ENCODE results near the gene KATNB1.
"Not testable (repeated sequence)": the region's sequence is repeated elsewhere in the genome, so short reads cannot be mapped to it uniquely, and the experiment has no call there.

KATNB1 gene

DNA sequence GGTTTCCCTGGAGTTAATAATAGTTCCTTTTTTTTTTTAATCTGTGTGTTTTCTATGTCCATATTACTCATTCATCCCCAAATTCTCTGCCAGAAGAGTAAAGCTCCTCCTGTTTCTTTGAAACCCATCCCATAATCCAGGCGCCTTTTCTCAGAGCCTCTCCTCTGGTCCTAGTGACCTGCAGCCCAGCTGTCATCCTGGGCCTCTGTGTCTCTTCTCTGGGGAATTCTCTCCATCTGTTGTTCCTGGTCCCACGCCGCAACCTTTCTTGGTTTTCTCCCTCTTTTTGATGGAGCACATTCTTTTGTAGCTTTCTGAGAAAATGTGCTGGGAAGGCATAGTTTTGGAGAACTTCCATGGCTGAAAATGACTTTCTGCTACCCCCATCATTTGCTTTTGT lies 10.2 kb downstream of the KATNB1 start:
- no peaks in the 10 kb centered on the region for H3K9me3 Mint-ChIP-seq
- H3K4me3 Mint-ChIP-seq: no peak overlapping the region
- peak overlapping the region; percentile 9 to 17 for H3K27ac Mint-ChIP-seq
- no peaks in the 10 kb centered on the region for H3K27me3 Mint-ChIP-seq
- H3K36me3 Mint-ChIP-seq (ENCODE audit: insufficient read depth): peaks cover 14% of the 10 kb centered on the region
- ATAC-seq (replicated peaks) (no peak), DNase-seq (no peak)
- peaks cover 3 to 7% of the 10 kb centered on the region in 2 donors for H3K4me1 Mint-ChIP-seq (ENCODE audit: low read depth in 2 of 2)

DNA sequence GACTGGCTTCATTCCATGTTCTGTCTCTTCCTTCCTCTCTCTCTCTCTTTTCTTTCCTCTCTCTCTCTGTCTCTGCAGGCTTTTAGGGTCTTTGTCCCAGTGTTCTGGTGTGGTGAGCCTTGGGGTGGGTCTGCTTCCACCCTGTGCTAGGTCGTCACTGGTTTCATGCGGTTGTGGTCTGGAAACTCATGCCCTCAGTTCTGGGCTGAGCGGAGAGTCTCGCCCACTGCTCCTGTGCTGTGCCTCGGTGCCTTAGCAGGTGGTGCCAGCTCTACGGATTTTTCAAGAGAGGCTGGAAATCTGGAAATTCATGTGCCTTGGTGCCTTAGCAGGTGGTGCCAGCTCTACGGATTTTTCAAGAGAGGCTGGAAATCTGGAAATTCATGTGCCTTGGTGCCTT lies 10.7 kb downstream of the KATNB1 start:
- H3K27ac Mint-ChIP-seq: peak overlapping the region in 1 of 2 donors; percentile 17
- ATAC-seq (replicated peaks); DNase-seq; H3K27me3 Mint-ChIP-seq; H3K9me3 Mint-ChIP-seq; H3K4me3 Mint-ChIP-seq: not testable (repeated sequence)
- H3K36me3 Mint-ChIP-seq (ENCODE audit: insufficient read depth): peaks cover 14% of the 10 kb centered on the region
- H3K4me1 Mint-ChIP-seq (ENCODE audit: low read depth in 2 of 2): peaks cover 8 to 11% of the 10 kb centered on the region in 2 donors

DNA sequence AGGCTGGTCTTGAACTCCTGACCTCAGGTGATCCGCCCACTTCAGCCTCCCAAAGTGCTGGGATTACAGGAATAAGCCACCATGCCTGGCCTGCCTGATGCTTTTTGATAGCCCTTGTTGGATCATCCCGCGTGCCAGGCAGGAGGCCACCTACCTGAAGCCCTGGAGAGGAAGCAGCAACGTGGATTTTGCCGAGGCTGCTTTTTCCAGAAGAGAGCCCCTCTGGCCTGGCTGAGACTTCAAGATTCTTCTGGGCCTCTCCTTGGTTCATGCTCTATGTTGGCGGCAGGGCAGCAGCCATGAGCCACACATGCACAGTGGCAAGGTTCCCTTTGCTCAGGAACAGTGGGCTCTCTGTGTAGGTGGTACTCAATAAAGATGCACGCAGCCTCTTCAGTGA lies 11.5 kb downstream of the KATNB1 start:
- H3K4me1 Mint-ChIP-seq (ENCODE audit: low read depth in 2 of 2): peaks cover 8 to 12% of the 10 kb centered on the region in 2 donors
- no peak overlapping the region for H3K4me3 Mint-ChIP-seq
- H3K36me3 Mint-ChIP-seq (ENCODE audit: insufficient read depth): peaks cover 14% of the 10 kb centered on the region
- ATAC-seq (replicated peaks) (no peak), DNase-seq (no peak)
- H3K27me3 Mint-ChIP-seq: no peaks in the 10 kb centered on the region
- no peaks in the 10 kb centered on the region for H3K9me3 Mint-ChIP-seq
- no peak overlapping the region for H3K27ac Mint-ChIP-seq

DNA sequence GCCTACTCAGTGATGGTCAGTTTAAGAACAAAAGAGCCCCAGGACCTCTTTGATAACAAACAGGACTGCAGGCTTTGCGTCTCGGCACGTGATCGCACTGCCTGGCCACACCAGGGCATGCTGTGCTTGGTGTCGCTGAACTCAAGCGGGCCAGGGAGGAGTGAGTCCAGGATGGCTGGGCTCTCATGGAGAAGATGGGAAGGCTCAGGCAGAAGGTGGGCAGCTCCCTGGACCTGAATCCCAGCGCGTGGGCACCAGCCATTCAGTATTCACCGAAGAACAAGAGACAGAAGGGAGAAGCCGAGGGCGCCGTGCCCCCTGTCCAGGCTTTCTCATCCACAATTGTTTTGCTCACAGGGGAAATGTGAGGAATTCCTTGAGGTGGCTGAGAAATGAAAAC lies 11.9 kb downstream of the KATNB1 start:
- no peaks in the 10 kb centered on the region for H3K27me3 Mint-ChIP-seq
- H3K4me1 Mint-ChIP-seq (ENCODE audit: low read depth in 2 of 2): peaks cover 8 to 12% of the 10 kb centered on the region in 2 donors
- no peak overlapping the region for H3K4me3 Mint-ChIP-seq
- H3K27ac Mint-ChIP-seq: no peak overlapping the region
- peaks cover 16% of the 10 kb centered on the region for H3K36me3 Mint-ChIP-seq (ENCODE audit: insufficient read depth)
- ATAC-seq (replicated peaks) (no peak), DNase-seq (no peak)
- no peaks in the 10 kb centered on the region for H3K9me3 Mint-ChIP-seq

DNA sequence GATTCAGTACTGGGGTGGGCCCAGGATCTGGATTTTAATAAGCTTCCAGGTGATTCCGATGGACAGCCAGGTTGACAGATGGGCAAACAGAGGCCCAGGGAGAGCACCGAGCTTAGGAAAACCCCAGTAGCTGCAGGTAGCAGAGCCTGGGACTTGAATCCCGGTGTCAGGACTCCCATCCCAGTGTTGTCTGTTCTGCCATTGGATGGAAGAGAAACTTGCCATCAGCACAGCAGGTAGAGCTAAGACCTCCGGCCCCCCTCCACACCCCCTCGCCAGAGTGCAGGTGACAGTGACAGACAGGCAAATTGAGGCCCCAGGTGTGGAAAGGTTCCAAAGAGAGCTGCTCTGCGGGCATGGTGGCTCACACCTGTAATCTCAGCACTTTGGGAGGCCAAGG lies 12.4 kb downstream of the KATNB1 start:
- no peak overlapping the region for H3K4me3 Mint-ChIP-seq
- DNase-seq: no peak
- peaks cover 8 to 12% of the 10 kb centered on the region in 2 donors for H3K4me1 Mint-ChIP-seq (ENCODE audit: low read depth in 2 of 2)
- H3K27ac Mint-ChIP-seq: no peak overlapping the region
- H3K27me3 Mint-ChIP-seq: no peaks in the 10 kb centered on the region
- H3K9me3 Mint-ChIP-seq: no peaks in the 10 kb centered on the region
- H3K36me3 Mint-ChIP-seq (ENCODE audit: insufficient read depth): peaks cover 14% of the 10 kb centered on the region
- no peak for ATAC-seq (replicated peaks)

DNA sequence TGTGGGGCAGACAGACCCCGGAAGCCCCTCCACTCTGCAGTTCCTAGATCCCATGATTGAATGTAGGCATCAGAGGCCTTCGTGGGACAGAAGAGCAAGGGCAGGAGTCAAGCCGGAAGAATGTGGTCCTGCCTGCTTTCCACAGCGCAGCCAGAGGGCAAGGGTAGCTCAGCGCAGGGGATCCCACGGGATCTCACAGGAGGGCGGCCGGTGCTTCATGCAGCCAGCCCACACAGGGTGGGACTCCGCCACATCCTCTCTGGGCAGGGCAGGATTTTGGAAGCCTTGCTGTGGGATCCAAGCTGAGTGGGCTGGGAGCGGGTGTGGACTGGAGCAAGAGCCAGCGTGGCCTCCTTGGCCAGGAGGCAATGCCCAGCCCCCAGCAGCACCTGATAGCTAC lies 13.0 kb downstream of the KATNB1 start:
- Mint-ChIP-seq H3K27ac (no peak overlapping the region), H3K4me1 (ENCODE audit: low read depth in 2 of 2) (peaks cover 8 to 12% of the 10 kb centered on the region in 2 donors), H3K36me3 (ENCODE audit: insufficient read depth) (peaks cover 10% of the 10 kb centered on the region), H3K9me3 (no peaks in the 10 kb centered on the region), H3K27me3 (no peaks in the 10 kb centered on the region), H3K4me3 (no peak overlapping the region)
- ATAC-seq (replicated peaks): no peak
- DNase-seq: no peak

DNA sequence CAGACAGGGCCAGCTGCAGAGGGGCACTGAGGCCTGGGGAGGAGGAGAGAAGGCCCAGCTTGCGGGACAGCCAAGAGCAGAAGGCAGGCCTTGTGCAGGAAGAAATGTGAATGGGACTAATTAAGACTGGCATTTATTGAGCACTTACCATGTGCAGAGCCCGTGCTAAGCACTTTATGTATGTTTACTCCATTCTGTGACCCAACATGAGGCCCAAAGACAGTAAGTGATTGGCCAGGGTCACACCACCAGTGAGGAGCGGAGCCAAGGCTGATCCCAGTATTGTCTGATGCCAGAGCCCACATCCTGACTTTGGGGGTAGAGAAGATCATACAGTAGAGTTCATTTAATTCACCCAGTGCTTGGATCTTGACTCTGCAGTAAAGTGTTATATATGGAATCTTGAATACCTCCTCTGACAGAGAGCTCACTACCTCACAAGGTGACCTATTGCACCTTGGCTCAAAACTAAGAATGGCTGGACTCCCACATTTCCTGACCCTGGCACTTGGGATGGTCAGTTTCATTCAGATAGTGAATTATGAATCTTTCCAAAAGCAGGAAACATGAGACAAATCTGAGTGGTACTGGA lies 13.6 kb downstream of the KATNB1 start:
- no peaks in the 10 kb centered on the region for H3K9me3 Mint-ChIP-seq
- H3K36me3 Mint-ChIP-seq (ENCODE audit: insufficient read depth): peaks cover 6% of the 10 kb centered on the region
- DNase-seq (no peak), ATAC-seq (replicated peaks) (no peak)
- H3K27me3 Mint-ChIP-seq: no peaks in the 10 kb centered on the region
- H3K4me3 Mint-ChIP-seq: no peak overlapping the region
- H3K27ac Mint-ChIP-seq: peak overlapping the region in 1 of 2 donors; percentile 1
- H3K4me1 Mint-ChIP-seq (ENCODE audit: low read depth in 2 of 2): peaks cover 8 to 12% of the 10 kb centered on the region in 2 donors

DNA sequence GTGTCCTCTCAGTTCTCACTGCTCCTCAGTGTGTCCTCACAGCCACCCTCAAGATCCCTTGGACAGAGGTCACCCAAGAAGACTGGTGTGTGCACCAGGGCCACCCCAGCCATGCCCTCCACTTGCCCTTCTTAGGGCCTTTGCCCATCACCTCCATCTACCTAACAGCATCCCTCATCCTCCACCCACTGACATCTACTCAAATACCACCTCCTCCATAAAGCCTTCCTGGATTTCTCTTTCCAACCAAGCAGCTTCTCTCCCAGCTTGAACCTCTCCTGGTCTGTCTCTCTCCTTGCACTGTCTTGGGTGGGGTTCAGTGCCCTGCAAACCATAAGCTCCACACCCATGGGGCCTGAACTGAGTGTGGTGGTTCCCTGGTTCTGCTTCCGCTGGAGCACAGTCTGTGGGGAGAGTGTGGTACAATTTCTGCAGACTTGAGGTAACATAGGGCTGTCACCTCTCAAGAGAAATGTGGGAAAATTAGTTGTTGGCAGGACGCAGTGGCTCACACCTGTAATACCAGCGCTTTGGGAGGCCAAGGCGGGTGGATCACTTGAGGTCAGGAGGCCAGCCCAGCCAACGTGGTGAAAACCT lies 14.4 kb downstream of the KATNB1 start:
- Mint-ChIP-seq H3K27ac (peak overlapping the region; percentile 1 to 59), H3K9me3 (no peaks in the 10 kb centered on the region), H3K4me1 (ENCODE audit: low read depth in 2 of 2) (peaks cover 8 to 12% of the 10 kb centered on the region in 2 donors), H3K4me3 (peak overlapping the region in 1 of 2 donors; percentile 22), H3K36me3 (ENCODE audit: insufficient read depth) (peaks cover 6% of the 10 kb centered on the region), H3K27me3 (no peaks in the 10 kb centered on the region)
- ATAC-seq (replicated peaks) (peak; percentile 59), DNase-seq (no peak)

DNA sequence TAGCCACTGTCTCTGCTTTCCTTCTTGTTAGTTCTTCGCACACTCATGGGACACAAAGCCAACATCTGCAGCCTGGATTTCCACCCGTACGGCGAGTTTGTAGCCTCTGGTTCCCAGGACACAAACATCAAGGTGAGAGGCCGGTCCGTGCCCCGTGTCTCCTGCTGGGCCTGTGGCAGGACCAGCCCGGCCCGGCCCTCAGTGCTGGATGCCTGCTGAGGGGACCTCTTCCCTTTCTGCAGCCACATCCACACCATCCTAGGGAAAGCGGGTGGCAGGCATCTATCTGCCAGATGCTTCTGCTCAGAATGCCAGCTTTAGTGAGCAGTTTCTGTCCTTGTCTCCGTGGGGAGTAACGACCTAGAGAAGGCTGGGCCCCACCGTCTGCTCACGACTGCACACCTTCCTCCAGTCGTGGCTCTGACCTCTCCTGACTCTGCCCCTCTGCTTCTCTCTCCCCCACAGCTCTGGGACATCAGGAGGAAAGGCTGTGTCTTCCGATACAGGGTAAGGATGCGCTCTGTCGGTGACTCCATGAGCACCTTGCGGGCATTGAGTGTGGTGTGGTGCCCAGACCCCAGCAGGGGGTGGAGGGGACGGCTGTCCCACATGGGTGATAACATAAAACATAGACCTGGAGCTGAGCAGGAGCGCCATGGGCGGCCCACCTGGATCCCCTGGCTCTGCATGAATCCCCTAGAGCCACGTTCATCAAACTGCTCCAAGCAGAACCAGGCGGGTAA lies 15.4 kb downstream of the KATNB1 start:
- Mint-ChIP-seq H3K27me3 (no peaks in the 10 kb centered on the region), H3K4me3 (peak overlapping the region in 1 of 2 donors; percentile 43), H3K36me3 (ENCODE audit: insufficient read depth) (peaks cover 9% of the 10 kb centered on the region), H3K4me1 (ENCODE audit: low read depth in 2 of 2) (peaks cover 8 to 12% of the 10 kb centered on the region in 2 donors), H3K9me3 (no peaks in the 10 kb centered on the region), H3K27ac (peak overlapping the region; percentile 45 to 59)
- no peak for DNase-seq
- ATAC-seq (replicated peaks): no peak

DNA sequence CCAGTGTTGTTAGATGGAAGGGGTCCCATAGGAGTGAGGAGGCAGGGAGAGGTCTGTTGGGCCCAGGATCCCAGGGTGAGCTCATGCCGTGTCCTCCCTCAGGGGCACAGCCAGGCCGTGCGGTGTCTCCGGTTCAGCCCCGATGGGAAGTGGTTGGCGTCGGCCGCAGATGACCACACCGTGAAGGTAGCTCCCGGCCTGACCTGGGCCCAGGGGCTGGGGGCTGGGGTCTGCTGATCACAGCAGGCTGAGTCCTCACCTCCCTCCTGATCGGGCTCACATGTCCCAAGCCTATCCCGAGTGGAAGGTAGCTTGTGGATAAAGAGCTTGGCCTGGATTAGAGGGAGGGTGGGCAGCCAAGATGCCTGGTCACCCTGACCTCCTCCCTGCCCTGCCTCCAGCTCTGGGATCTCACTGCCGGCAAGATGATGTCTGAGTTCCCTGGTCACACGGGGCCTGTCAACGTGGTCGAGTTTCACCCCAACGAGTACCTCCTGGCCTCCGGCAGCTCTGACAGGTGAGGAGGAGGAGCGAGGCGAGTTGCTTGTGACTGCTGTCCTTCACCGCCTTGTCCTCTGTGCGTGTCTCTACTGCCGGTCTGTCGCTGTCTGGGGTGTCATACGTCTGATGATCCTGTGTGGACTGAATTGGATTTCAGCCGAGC lies 16.1 kb downstream of the KATNB1 start:
- Mint-ChIP-seq H3K36me3 (ENCODE audit: insufficient read depth) (peaks cover 12% of the 10 kb centered on the region), H3K27ac (peak overlapping the region in 1 of 2 donors; percentile 45), H3K4me3 (no peak overlapping the region), H3K9me3 (no peaks in the 10 kb centered on the region), H3K27me3 (no peaks in the 10 kb centered on the region), H3K4me1 (ENCODE audit: low read depth in 2 of 2) (peaks cover 8 to 12% of the 10 kb centered on the region in 2 donors)
- ATAC-seq (replicated peaks) (no peak), DNase-seq (no peak)

DNA sequence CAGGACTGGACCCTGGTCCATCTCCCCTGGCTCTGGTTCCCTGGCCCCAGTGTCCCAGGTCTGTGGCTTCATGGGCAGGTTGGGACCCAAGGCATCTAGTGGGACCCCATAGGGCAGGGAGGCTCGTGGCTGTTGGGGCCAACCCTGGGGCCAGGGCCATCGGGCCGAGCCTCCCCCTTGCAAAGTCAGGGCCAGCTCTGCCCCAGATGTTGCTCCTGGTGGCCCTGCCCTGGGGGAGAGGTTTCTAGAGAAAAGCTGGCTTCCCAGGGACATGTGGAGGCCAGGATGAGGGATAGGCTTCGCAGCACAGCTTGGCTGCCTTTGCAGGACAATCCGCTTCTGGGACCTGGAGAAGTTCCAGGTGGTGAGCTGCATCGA lies 16.6 kb downstream of the KATNB1 start:
- H3K9me3 Mint-ChIP-seq: no peaks in the 10 kb centered on the region
- H3K27ac Mint-ChIP-seq: no peak overlapping the region
- DNase-seq: no peak
- H3K27me3 Mint-ChIP-seq: no peaks in the 10 kb centered on the region
- H3K4me3 Mint-ChIP-seq: no peak overlapping the region
- peaks cover 8 to 12% of the 10 kb centered on the region in 2 donors for H3K4me1 Mint-ChIP-seq (ENCODE audit: low read depth in 2 of 2)
- ATAC-seq (replicated peaks): no peak
- peaks cover 12% of the 10 kb centered on the region for H3K36me3 Mint-ChIP-seq (ENCODE audit: insufficient read depth)

DNA sequence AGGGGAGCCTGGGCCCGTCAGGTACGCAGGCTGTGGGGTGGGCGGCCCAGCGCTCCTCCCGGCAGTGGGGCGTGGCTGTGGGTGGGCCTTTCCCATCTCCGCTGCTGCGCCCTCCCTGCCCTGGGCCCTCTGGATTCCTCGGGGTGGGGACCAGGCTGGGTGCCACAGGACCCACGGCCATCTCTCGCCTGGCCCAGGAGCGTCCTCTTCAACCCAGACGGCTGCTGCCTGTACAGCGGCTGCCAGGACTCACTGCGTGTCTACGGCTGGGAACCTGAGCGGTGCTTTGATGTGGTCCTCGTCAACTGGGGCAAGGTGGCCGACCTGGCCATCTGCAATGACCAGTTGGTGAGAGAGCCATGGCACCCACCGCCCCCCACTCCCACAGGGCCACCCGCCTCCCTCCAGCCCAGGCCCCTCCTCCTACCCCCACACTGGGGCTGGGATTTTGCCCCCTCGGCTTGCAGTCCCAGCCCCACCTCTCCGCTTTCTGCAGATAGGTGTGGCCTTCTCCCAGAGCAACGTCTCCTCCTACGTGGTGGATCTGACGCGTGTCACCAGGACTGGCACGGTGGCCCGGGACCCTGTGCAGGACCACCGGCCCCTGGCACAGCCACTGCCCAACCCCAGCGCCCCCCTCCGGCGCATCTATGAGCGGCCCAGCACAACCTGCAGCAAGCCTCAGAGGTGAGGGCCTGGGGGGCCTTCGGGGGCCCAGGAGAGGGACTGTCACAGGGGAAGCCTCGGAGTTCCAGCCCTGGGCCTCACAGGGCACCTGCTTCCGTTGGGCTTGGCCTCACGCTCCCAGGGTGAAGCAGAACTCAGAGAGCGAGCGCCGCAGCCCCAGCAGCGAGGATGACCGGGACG lies 17.2 kb downstream of the KATNB1 start:
- peaks cover 12% of the 10 kb centered on the region for H3K36me3 Mint-ChIP-seq (ENCODE audit: insufficient read depth)
- ATAC-seq (replicated peaks): no peak

More for the DNA sequence above, 17.2 kb downstream of the KATNB1 start:
- no peak for DNase-seq
- Mint-ChIP-seq H3K27me3 (no peaks in the 10 kb centered on the region), H3K27ac (no peak overlapping the region), H3K4me3 (no peak overlapping the region), H3K4me1 (ENCODE audit: low read depth in 2 of 2) (peaks cover 8 to 12% of the 10 kb centered on the region in 2 donors), H3K9me3 (no peaks in the 10 kb centered on the region)
